Stomach smooth muscle (tissue), 2 donors: ENCODE results near the gene ZNF600.
"Not testable (repeated sequence)": the region's sequence is repeated elsewhere in the genome, so short reads cannot be mapped to it uniquely, and the experiment has no call there.

Experiments used
- H3K27ac ChIP-seq: one replicate; pipeline ENCODE4 v1.7.0; 2013; ENCODE audit warnings: mild to moderate bottlenecking, low read length, inconsistent platforms
- H3K27me3 ChIP-seq, 2 donors: one replicate each; pipeline ENCODE4 v1.7.0; 2013; ENCODE audit warnings: low read length in 2 of 2; ENCODE audit not compliant: insufficient read depth in 2 of 2, control insufficient read depth in 1 of 2
- H3K36me3 ChIP-seq, 2 donors: one replicate each; pipeline ENCODE4 v1.7.0; 2013; ENCODE audit warnings: low read length in 2 of 2; ENCODE audit not compliant: control insufficient read depth in 2 of 2, insufficient read depth in 2 of 2
- H3K4me1 ChIP-seq: one replicate; pipeline ENCODE4 v1.7.0; 2013; ENCODE audit warnings: low read length; ENCODE audit not compliant: control insufficient read depth, insufficient read depth
- H3K4me3 ChIP-seq, 2 donors: one replicate each; pipeline ENCODE4 v1.7.0; 2013; ENCODE audit warnings: low read length in 2 of 2
- H3K9ac ChIP-seq, 2 donors: one replicate each; pipeline ENCODE4 v1.7.0; 2013; ENCODE audit warnings: low read length in 2 of 2, mild to moderate bottlenecking in 1 of 2
- H3K9me3 ChIP-seq, 2 donors: one replicate each; pipeline ENCODE4 v1.7.0; 2013; ENCODE audit warnings: low read length in 2 of 2; ENCODE audit not compliant: control insufficient read depth in 2 of 2
- donor health status: healthy.
- donor health status: Pancreatic carcinoma.

Gene ZNF600

DNA sequence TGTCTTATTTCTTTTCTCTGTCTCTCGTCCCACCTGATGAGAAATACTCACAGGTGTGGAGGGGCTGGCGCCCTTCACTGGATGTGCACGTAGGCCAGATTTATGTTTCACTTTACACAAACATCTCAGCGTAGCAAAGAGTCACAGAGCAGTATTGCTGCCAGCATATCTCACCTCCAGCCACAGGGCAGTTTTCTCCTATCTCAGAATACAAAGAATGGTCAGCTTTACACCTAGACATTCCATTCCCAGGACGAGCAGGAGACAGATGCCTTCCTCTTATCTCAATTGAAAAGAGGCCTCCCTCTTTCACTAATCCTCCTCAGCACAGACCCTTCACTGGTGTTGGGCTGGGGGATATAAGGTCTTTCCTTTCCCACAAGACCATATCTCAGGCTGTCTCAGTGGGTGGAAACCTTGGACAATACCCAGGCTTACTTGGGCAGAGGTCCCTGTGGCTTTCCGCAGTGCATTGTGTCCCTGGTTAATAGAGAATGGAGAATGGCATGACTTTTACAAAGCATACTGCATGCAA, 44.6 kb downstream of the ZNF600 start:
- Histone ChIP-seq H3K9me3 (no peaks in the 10 kb centered on the region), H3K9ac (no peak overlapping the region), H3K36me3 (no peaks in the 10 kb centered on the region), H3K27me3 (peaks cover 0 to 7% of the 10 kb centered on the region in 2 donors), H3K4me1 (no peaks in the 10 kb centered on the region), H3K4me3 (no peak overlapping the region), H3K27ac (no peak overlapping the region)

DNA sequence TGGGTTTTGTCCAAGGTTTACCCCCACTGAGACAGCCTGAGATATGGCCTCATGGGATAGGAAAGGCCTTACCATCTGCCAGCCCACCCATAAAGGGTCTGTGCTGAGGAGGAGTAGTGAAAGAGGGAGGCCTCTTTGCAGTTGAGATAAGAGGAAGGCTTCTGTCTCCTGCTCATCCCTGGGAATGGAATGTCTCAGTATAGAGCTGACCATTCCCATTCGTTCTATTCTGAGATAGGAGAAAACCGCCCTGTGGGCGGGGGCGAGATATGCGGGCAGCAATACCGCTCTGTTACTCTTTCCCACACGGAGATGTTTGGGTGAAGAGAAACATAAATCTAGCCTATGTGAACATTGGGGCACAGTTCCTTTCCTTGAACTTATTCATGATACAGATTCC, 45.2 kb downstream of the ZNF600 start:
- not testable (repeated sequence) for H3K36me3 ChIP-seq, H3K27ac ChIP-seq, H3K4me1 ChIP-seq

DNA sequence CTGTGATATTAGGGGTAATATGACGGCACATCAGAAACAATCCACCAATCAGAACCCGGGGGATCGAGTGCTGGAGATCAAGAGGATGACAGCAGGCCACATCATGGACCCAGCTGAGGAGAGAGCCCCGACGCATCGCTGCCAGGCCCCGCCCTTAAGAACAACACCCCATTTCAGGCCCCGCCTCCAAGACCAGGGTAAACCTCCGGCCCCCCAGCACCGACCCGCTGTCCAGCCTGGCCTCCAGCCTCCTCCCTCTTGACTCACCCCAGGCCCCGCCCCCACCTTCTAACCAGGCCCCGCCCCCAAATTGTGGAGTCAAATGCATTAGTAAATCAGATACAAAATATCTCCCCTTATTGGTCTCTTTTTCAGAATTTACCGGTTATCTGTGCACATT, 47.0 kb downstream of the ZNF600 start:
- H3K27ac ChIP-seq = no peak overlapping the region
- H3K4me1 ChIP-seq = peaks cover 9% of the 10 kb centered on the region
- peaks cover 0 to 7% of the 10 kb centered on the region in 2 donors for H3K27me3 ChIP-seq
- no peak overlapping the region for H3K9ac ChIP-seq
- H3K36me3 ChIP-seq = no peaks in the 10 kb centered on the region
- no peak overlapping the region for H3K4me3 ChIP-seq
- no peaks in the 10 kb centered on the region for H3K9me3 ChIP-seq

More for the DNA sequence above, 45.2 kb downstream of the ZNF600 start:
- not testable (repeated sequence) for H3K4me3 ChIP-seq, H3K9me3 ChIP-seq, H3K27me3 ChIP-seq, H3K9ac ChIP-seq

DNA sequence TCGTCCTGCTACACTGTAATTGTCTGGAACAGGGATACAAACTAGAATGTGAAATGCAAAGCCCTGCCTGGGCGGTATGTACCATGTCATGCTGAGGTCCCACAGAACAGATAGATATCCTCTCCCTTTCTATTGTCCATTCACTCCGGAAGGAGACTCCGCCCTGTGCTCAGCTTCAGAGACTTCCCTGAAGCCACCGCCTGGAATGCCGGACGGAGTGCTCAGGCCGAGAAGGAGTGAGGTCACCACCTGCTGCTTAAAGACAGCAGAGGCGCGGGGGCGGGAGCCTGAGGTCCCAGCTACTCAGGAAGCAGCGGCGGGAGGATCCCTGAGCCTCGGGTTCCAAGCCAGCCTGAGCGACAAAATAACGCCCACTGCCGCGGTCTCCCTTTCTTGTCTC, 50.9 kb downstream of the ZNF600 start:
- Histone ChIP-seq H3K36me3 (no peaks in the 10 kb centered on the region), H3K9ac (peak overlapping the region; percentile 75 to 78), H3K9me3 (no peaks in the 10 kb centered on the region), H3K4me3 (peak overlapping the region; percentile 93), H3K4me1 (peaks cover 12% of the 10 kb centered on the region), H3K27me3 (no peaks in the 10 kb centered on the region), H3K27ac (peak overlapping the region; percentile 80)

DNA sequence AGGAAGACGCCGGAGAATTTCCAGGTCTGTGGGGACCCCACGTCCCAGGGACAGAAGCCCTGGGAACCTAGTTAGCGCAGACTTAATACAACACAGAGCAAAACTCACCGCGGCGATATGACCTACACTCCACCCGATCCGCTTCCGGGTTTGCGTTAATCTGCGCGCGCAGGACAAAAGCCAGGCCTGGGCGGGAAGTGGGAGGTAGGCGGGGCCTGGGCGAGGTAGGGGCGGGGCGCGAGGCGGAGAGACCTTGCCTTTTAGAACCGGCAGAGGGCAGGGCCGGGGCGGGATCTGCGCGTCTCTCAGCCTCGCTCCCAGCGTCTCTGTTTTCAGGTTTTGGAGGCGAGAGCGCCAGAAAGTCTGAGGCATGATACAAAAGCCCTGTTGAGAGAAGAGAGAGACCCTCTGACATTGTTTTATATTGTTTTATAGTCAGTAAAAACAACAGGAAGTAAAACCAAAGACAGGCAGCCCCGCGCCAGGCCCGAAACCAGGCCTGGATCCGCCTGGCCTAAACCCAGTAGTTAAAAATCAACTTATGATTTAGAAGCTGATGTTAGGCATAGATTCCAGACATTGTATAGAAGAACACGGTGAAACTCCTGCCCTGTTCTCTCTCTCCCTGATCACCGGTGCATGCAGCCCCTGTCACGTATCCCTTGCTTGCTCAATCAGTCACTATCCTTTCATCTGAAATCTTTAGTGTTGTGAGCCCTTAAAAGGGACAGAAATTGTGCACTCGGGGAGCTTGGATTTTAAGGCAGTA, 51.5 kb downstream of the ZNF600 start, which contains the start of gene ZNF611:
Gene ZNF611 (minus strand): TSS at position 152 of the 769 bp plus-strand sequence. CDS start 19,150 bp downstream, outside the sequence.
- Histone ChIP-seq H3K36me3 (no peaks in the 10 kb centered on the region), H3K4me3 (peak within 1 kb of the TSS; percentile 93), H3K9ac (peak within 1 kb of the TSS; percentile 95 to 96), H3K4me1 (peaks cover 12% of the 10 kb centered on the region), H3K27me3 (no peaks in the 10 kb centered on the region), H3K9me3 (no peaks in the 10 kb centered on the region), H3K27ac (peak within 1 kb of the TSS; percentile 80)

DNA sequence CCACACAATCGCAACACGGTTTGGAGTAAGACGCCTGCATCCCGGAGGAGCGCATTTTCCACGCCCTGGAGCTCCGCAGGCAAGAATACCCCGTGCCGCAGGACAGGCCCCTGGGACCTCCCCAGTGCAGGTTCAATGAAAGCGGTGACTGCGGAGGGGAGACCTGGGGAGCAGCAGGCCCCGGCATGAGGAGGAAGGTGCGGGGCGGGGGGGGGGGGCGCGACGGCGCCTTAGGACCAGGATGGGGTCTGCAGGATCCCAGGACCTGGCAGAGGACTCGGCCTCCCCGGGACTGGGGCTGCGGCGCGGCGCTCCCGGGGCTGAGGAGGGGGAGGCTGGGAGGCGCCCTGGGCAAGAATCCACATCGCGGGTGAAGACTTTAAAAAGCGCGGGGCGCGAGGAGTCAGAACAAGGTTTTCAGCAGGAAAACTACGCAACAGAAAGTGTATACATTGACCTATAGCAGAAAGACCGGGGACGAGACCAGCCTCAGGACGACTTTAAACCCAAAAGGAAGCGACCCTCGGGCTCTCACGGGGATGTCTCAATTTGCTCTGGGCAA, 52.2 kb downstream of the ZNF600 start:
- H3K36me3 ChIP-seq = no peaks in the 10 kb centered on the region
- peak overlapping the region; percentile 93 for H3K4me3 ChIP-seq
- no peaks in the 10 kb centered on the region for H3K27me3 ChIP-seq
- H3K4me1 ChIP-seq = peaks cover 12% of the 10 kb centered on the region
- peak overlapping the region; percentile 80 for H3K27ac ChIP-seq
- peak overlapping the region; percentile 95 to 96 for H3K9ac ChIP-seq
- no peaks in the 10 kb centered on the region for H3K9me3 ChIP-seq

DNA sequence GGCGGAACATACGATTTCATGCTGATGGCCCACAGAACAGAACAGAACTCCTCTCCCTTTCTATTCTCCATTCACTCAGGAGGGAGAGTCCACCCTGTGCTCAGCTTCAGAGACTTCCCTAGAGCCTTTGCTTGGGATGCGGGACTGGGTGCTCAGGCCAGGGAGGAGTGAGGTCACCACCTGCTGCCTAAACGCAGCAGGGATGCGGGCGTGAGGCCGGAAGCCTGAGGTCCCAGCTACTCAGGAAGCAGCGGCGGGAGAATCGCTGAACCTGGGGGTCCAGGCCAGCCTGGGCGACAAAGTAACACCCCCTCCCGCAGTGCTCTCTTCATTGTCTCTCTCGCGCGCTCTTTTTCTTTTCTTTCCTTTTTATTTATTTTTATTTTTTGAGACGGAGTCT, 60.5 kb downstream of the ZNF600 start:
- not testable (repeated sequence) for H3K9ac ChIP-seq, H3K4me1 ChIP-seq, H3K9me3 ChIP-seq, H3K27ac ChIP-seq, H3K27me3 ChIP-seq, H3K4me3 ChIP-seq
- peaks cover 7 to 11% of the 10 kb centered on the region in 2 donors for H3K36me3 ChIP-seq

DNA sequence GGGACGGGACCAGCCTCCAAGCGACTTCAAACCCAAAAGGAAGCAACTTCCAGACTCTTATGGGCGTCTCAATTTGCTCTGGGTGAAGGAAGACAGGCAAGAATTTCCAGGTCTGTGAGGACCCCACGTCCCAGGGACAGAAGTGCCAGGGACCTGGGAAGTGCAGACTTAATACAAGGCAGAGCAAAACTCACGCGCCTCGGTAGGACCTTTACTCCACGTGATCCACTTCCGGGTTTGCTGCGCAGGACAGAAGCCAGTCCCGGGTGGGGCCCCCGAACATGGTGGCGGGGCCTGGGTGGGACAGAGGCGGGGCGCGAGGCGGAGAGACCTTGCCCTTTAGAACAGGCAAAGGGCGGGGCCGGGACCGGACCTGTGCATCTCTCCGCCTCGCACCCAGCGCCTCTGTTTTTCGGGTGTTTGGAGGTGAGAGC, 61.0 kb downstream of the ZNF600 start:
- no peak overlapping the region for H3K27ac ChIP-seq
- H3K36me3 ChIP-seq = peaks cover 7 to 11% of the 10 kb centered on the region in 2 donors
- H3K9ac ChIP-seq = no peak overlapping the region
- H3K9me3 ChIP-seq = no peaks in the 10 kb centered on the region
- no peaks in the 10 kb centered on the region for H3K27me3 ChIP-seq
- no peaks in the 10 kb centered on the region for H3K4me1 ChIP-seq
- no peak overlapping the region for H3K4me3 ChIP-seq

DNA sequence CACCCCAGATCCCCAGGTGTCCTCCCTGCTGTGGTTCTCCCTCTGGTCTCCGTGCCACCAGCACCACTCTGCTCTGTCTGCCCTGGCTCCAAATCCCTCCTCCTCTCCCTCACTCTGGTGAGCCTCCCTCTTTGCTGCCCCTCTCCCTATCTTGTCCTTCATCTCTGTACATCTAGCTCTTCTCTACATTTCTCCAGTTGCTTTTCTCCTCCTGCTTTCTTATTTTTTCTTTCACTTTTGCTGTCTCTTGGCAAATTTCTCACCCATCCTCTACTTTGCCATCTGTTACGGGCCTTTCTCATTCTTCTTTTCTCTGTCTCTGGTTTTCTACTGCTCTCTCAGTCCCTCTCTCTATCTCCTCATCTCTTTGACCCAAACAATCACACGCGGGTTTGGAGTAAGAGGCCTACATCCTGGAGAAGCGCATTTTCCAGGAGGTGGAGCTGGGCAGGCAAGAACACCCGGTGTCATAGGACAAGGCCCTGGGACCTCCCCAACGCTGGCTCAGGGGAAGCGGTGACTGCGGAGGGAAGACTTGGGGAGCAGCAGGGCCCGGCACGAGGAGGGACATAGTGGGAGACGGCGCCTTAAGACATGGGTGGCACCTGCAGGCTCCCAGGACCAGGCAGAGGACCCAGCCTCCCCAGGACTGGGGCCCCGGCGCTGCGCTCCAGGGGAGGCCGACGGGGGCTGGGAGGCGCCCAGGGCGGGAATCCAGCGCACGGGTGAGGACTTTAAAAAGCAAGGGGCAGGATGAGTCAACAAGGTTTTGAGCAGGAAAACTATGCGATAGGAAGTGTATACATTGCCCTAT, 61.7 kb downstream of the ZNF600 start:
- Histone ChIP-seq H3K4me1 (no peaks in the 10 kb centered on the region), H3K4me3 (no peak overlapping the region), H3K9me3 (no peaks in the 10 kb centered on the region), H3K36me3 (peaks cover 7 to 11% of the 10 kb centered on the region in 2 donors), H3K9ac (no peak overlapping the region), H3K27me3 (no peaks in the 10 kb centered on the region), H3K27ac (no peak overlapping the region)

DNA sequence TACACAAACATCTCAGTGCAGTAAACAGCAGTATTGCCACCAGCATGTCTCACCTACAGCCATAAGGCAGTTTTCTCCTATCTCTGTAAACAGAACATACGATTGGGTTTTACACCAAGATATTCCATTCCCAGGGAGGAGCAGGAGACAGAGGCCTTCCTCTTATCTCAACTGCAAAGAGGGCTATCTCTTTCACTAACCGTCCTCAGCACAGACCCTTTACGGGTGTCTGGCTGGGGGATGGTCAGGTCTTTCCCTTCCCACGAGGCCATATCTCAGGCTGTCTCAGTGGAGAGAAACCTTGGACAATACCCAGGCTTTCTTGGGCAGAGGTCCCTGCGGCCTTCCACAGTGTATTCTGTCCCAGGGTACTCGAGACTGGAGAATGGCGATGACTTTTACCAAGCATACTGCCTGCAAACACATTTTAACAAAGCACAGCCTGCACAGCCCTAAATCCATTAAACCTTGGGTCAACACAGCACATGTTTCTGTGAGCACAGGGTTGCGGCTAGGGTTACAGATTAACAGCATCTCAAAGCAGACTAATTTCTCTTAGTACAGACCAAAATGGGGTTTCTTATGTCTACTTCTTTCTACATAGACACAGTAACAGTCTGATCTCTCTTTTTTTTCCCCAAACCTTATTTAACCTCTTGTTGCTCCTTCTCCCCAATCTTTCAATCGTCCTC, 62.5 kb downstream of the ZNF600 start:
- H3K27ac ChIP-seq, H3K27me3 ChIP-seq, H3K9ac ChIP-seq, H3K4me3 ChIP-seq, H3K9me3 ChIP-seq, H3K4me1 ChIP-seq: not testable (repeated sequence)
- peaks cover 7 to 11% of the 10 kb centered on the region in 2 donors for H3K36me3 ChIP-seq
